ENCODE data around the gene NR1D1.

NR1D1 gene

GRCh38 chr17:40139566-40140058 lies 39.2 kb upstream of the NR1D1 start:
- Histone ChIP-seq H3K27me3 (ENCODE audit: control insufficient read depth in 1 of 2, insufficient read depth in 1 of 2, low read length in 2 of 2) (no peaks in the 10 kb centered on the region), H3K9ac (ENCODE audit: low read length) (peak overlapping the region; percentile 95), H4K8ac (ENCODE audit: low read length) (peak overlapping the region; percentile 90), H3K4me2 (ENCODE audit: low read length, poor library complexity, severe bottlenecking) (peak overlapping the region; percentile 50), H4K91ac (ENCODE audit: low read length) (peak overlapping the region; percentile 30), H2AK5ac (ENCODE audit: low read length, severe bottlenecking) (peak overlapping the region; percentile 91), H3K79me1 (replicated peaks; ENCODE audit: low read length, poor library complexity, severe bottlenecking) (peaks cover 12% of the 10 kb centered on the region), H2BK12ac (ENCODE audit: low read length in 2 of 2) (peak overlapping the region; percentile 80 to 90), H2BK5ac (ENCODE audit: low read depth, low read length, poor library complexity, severe bottlenecking) (no peak overlapping the region), H2BK15ac (ENCODE audit: low read depth, poor library complexity, severe bottlenecking) (no peak overlapping the region), H3K4ac (ENCODE audit: low read depth in 1 of 2, low read length in 2 of 2) (peak overlapping the region; percentile 69 to 93), H3K9me3 (ENCODE audit: control insufficient read depth, low read length) (no peaks in the 10 kb centered on the region), H2BK120ac (ENCODE audit: low read depth, low read length) (peak overlapping the region; percentile 21), H3K23ac (ENCODE audit: low read length in 2 of 2) (peak overlapping the region in 1 of 2 experiments; percentile 67), H3K18ac (ENCODE audit: low read depth in 1 of 2, low read length in 2 of 2) (peak overlapping the region; percentile 34 to 91), H3K4me3 (ENCODE audit: insufficient read depth in 1 of 2, low read depth in 1 of 2, low read length in 2 of 2) (peak overlapping the region; percentile 35 to 89), H3K14ac (ENCODE audit: low read length in 2 of 2) (peak overlapping the region in 1 of 2 experiments; percentile 74), H3K36me3 (ENCODE audit: control insufficient read depth in 1 of 2, insufficient read depth in 2 of 2, low read depth in 1 of 2, low read length in 2 of 2) (peaks cover 23 to 60% of the 10 kb centered on the region in 2 experiments), H3K4me1 (ENCODE audit: control insufficient read depth, insufficient read depth, low read depth, low read length) (peaks cover 7% of the 10 kb centered on the region), H3K27ac (ENCODE audit: low read length, poor library complexity, severe bottlenecking) (peak overlapping the region; percentile 72), H2AFZ (ENCODE audit: low read depth, low read length) (no peak overlapping the region)
- no peak for DNase-seq
- 54% methylated on average over 14 of the region's 14 CpGs for WGBS

GRCh38 chr17:40135817-40136216 lies 35.4 kb upstream of the NR1D1 start:
- Histone ChIP-seq H3K14ac (ENCODE audit: low read length in 2 of 2) (no peak overlapping the region), H3K27ac (ENCODE audit: low read length, poor library complexity, severe bottlenecking) (peak overlapping the region; percentile 11), H3K23ac (ENCODE audit: low read length in 2 of 2) (no peak overlapping the region), H3K9me3 (ENCODE audit: control insufficient read depth, low read length) (no peaks in the 10 kb centered on the region), H4K91ac (ENCODE audit: low read length) (no peak overlapping the region), H3K4ac (ENCODE audit: low read depth in 1 of 2, low read length in 2 of 2) (no peak overlapping the region), H2BK5ac (ENCODE audit: low read depth, low read length, poor library complexity, severe bottlenecking) (no peak overlapping the region), H3K36me3 (ENCODE audit: control insufficient read depth in 1 of 2, insufficient read depth in 2 of 2, low read depth in 1 of 2, low read length in 2 of 2) (peaks cover 15 to 74% of the 10 kb centered on the region in 2 experiments), H3K4me1 (ENCODE audit: control insufficient read depth, insufficient read depth, low read depth, low read length) (peaks cover 7% of the 10 kb centered on the region), H4K8ac (ENCODE audit: low read length) (no peak overlapping the region), H3K27me3 (ENCODE audit: control insufficient read depth in 1 of 2, insufficient read depth in 1 of 2, low read length in 2 of 2) (no peaks in the 10 kb centered on the region), H2BK120ac (ENCODE audit: low read depth, low read length) (no peak overlapping the region), H2AK5ac (ENCODE audit: low read length, severe bottlenecking) (no peak overlapping the region), H3K79me1 (replicated peaks; ENCODE audit: low read length, poor library complexity, severe bottlenecking) (peaks cover 5% of the 10 kb centered on the region), H3K9ac (ENCODE audit: low read length) (peak overlapping the region; percentile 37), H3K4me2 (ENCODE audit: low read length, poor library complexity, severe bottlenecking) (no peak overlapping the region), H3K4me3 (ENCODE audit: insufficient read depth in 1 of 2, low read depth in 1 of 2, low read length in 2 of 2) (no peak overlapping the region), H2AFZ (ENCODE audit: low read depth, low read length) (no peak overlapping the region), H3K18ac (ENCODE audit: low read depth in 1 of 2, low read length in 2 of 2) (no peak overlapping the region), H2BK15ac (ENCODE audit: low read depth, poor library complexity, severe bottlenecking) (no peak overlapping the region), H2BK12ac (ENCODE audit: low read length in 2 of 2) (no peak overlapping the region)
- WGBS, result 100% methylated on average over 3 of the region's 3 CpGs
- no peak for DNase-seq

- Histone ChIP-seq H3K36me3 (ENCODE audit: control insufficient read depth in 1 of 2, insufficient read depth in 2 of 2, low read depth in 1 of 2, low read length in 2 of 2) (peaks cover 21 to 90% of the 10 kb centered on the region in 2 experiments), H3K4ac (ENCODE audit: low read depth in 1 of 2, low read length in 2 of 2) (no peak overlapping the region), H4K8ac (ENCODE audit: low read length) (no peak overlapping the region), H3K4me2 (ENCODE audit: low read length, poor library complexity, severe bottlenecking) (no peak overlapping the region), H2BK5ac (ENCODE audit: low read depth, low read length, poor library complexity, severe bottlenecking) (no peak overlapping the region), H2BK12ac (ENCODE audit: low read length in 2 of 2) (no peak overlapping the region), H3K18ac (ENCODE audit: low read depth in 1 of 2, low read length in 2 of 2) (no peak overlapping the region), H4K91ac (ENCODE audit: low read length) (no peak overlapping the region), H3K23ac (ENCODE audit: low read length in 2 of 2) (no peak overlapping the region), H3K4me3 (ENCODE audit: insufficient read depth in 1 of 2, low read depth in 1 of 2, low read length in 2 of 2) (no peak overlapping the region), H2AFZ (ENCODE audit: low read depth, low read length) (no peak overlapping the region), H3K79me1 (replicated peaks; ENCODE audit: low read length, poor library complexity, severe bottlenecking) (peaks cover 7% of the 10 kb centered on the region), H3K14ac (ENCODE audit: low read length in 2 of 2) (no peak overlapping the region), H2AK5ac (ENCODE audit: low read length, severe bottlenecking) (no peak overlapping the region), H3K27me3 (ENCODE audit: control insufficient read depth in 1 of 2, insufficient read depth in 1 of 2, low read length in 2 of 2) (no peaks in the 10 kb centered on the region), H3K9ac (ENCODE audit: low read length) (peak overlapping the region; percentile 17), H3K9me3 (ENCODE audit: control insufficient read depth, low read length) (no peaks in the 10 kb centered on the region), H2BK15ac (ENCODE audit: low read depth, poor library complexity, severe bottlenecking) (no peak overlapping the region), H3K27ac (ENCODE audit: low read length, poor library complexity, severe bottlenecking) (no peak overlapping the region), H2BK120ac (ENCODE audit: low read depth, low read length) (no peak overlapping the region), H3K4me1 (ENCODE audit: control insufficient read depth, insufficient read depth, low read depth, low read length) (peaks cover 3% of the 10 kb centered on the region)
- 95% methylated on average over 6 of the region's 7 CpGs for WGBS
- no peak for DNase-seq
Measured at GRCh38 chr17:40134184-40134583, 33.8 kb upstream of the NR1D1 start.

- Histone ChIP-seq H3K4me2 (ENCODE audit: low read length, poor library complexity, severe bottlenecking) (no peak overlapping the region), H3K18ac (ENCODE audit: low read depth in 1 of 2, low read length in 2 of 2) (no peak overlapping the region), H3K27me3 (ENCODE audit: control insufficient read depth in 1 of 2, insufficient read depth in 1 of 2, low read length in 2 of 2) (no peaks in the 10 kb centered on the region), H2BK5ac (ENCODE audit: low read depth, low read length, poor library complexity, severe bottlenecking) (no peak overlapping the region), H3K36me3 (ENCODE audit: control insufficient read depth in 1 of 2, insufficient read depth in 2 of 2, low read depth in 1 of 2, low read length in 2 of 2) (peaks cover 32 to 94% of the 10 kb centered on the region in 2 experiments), H2BK120ac (ENCODE audit: low read depth, low read length) (no peak overlapping the region), H2BK12ac (ENCODE audit: low read length in 2 of 2) (no peak overlapping the region), H2BK15ac (ENCODE audit: low read depth, poor library complexity, severe bottlenecking) (no peak overlapping the region), H3K79me1 (replicated peaks; ENCODE audit: low read length, poor library complexity, severe bottlenecking) (peaks cover 9% of the 10 kb centered on the region), H2AK5ac (ENCODE audit: low read length, severe bottlenecking) (no peak overlapping the region), H3K27ac (ENCODE audit: low read length, poor library complexity, severe bottlenecking) (no peak overlapping the region), H4K8ac (ENCODE audit: low read length) (no peak overlapping the region), H4K91ac (ENCODE audit: low read length) (no peak overlapping the region), H3K4ac (ENCODE audit: low read depth in 1 of 2, low read length in 2 of 2) (no peak overlapping the region), H3K4me1 (ENCODE audit: control insufficient read depth, insufficient read depth, low read depth, low read length) (peaks cover 2% of the 10 kb centered on the region), H3K9me3 (ENCODE audit: control insufficient read depth, low read length) (no peaks in the 10 kb centered on the region), H3K14ac (ENCODE audit: low read length in 2 of 2) (no peak overlapping the region), H3K23ac (ENCODE audit: low read length in 2 of 2) (no peak overlapping the region), H2AFZ (ENCODE audit: low read depth, low read length) (no peak overlapping the region), H3K9ac (ENCODE audit: low read length) (peak overlapping the region; percentile 26), H3K4me3 (ENCODE audit: insufficient read depth in 1 of 2, low read depth in 1 of 2, low read length in 2 of 2) (no peak overlapping the region)
- DNase-seq, result peak; percentile 61
- WGBS, result 100% methylated on average over 3 of the region's 7 CpGs
Measured at GRCh38 chr17:40130352-40131042, 30.1 kb upstream of the NR1D1 start.

All from mesenchymal stem cell (in vitro differentiated cells and primary cell).